ENCODE data around the gene SFMBT1. TPM values are rescaled to one million over a fixed set of nuclear protein-coding genes. Genes with fewer than 3 reads are reported as not detected.

Gene SFMBT1
- total RNA-seq, 1 experiment from 2014 or later: 1.4 TPM

- Histone ChIP-seq H3K4me3 (ENCODE audit: low read depth, low read length, poor library complexity, severe bottlenecking) (no peak overlapping the region), H3K9me3 (ENCODE audit: low read depth, low read length, poor library complexity, severe bottlenecking) (no peaks in the 10 kb centered on the region), H3K4me1 (ENCODE audit: insufficient read depth, low read length, poor library complexity, severe bottlenecking) (no peaks in the 10 kb centered on the region), H3K36me3 (ENCODE audit: insufficient read depth, low read length, poor library complexity, severe bottlenecking) (no peaks in the 10 kb centered on the region), H3K27me3 (replicated peaks; ENCODE audit: insufficient read depth, low read depth, low read length, poor library complexity) (no peaks in the 10 kb centered on the region), H3K27ac (ENCODE audit: low read depth, low read length, poor library complexity, severe bottlenecking) (no peak overlapping the region)
- no peak for DNase-seq (ENCODE audit: low spot score)
- ChIA-PET POLR2A (ENCODE audit: low non-redundant PET) (no interaction called here), CTCF (no interaction called here)
- no TSS peak for BruUV-seq (replicated peaks)
- TF ChIP-seq EZH2 (IDR thresholded peaks at IDR 0.05; ENCODE audit: borderline replicate concordance, low read depth, low read length, poor library complexity, severe bottlenecking) (no peak), CTCF (conservative IDR thresholded peaks at IDR 0.05; ENCODE audit: low read depth, low read length) (no peak)
- intact Hi-C loops (cut with micrococcal nuclease; ENCODE audit: unreplicated experiment): no loop called here
Observed at GRCh38 chr3:52874864-52875587, 170.8 kb downstream of the SFMBT1 start.

GRCh38 chr3:52874160-52874701, 171.6 kb downstream of the SFMBT1 start:
- intact Hi-C loops (cut with micrococcal nuclease; ENCODE audit: unreplicated experiment): no loop called here
- no peaks in the 10 kb centered on the region for H3K36me3 ChIP-seq (ENCODE audit: insufficient read depth, low read length, poor library complexity, severe bottlenecking)
- DNase-seq (ENCODE audit: low spot score): no peak
- no peak overlapping the region for H3K4me3 ChIP-seq (ENCODE audit: low read depth, low read length, poor library complexity, severe bottlenecking)
- no peaks in the 10 kb centered on the region for H3K9me3 ChIP-seq (ENCODE audit: low read depth, low read length, poor library complexity, severe bottlenecking)
- no peak for TF ChIP-seq CTCF (conservative IDR thresholded peaks at IDR 0.05; ENCODE audit: low read depth, low read length)
- TF ChIP-seq EZH2 (IDR thresholded peaks at IDR 0.05; ENCODE audit: borderline replicate concordance, low read depth, low read length, poor library complexity, severe bottlenecking): no peak
- CTCF ChIA-PET: no interaction called here
- POLR2A ChIA-PET (ENCODE audit: low non-redundant PET): no interaction called here
- no peaks in the 10 kb centered on the region for H3K4me1 ChIP-seq (ENCODE audit: insufficient read depth, low read length, poor library complexity, severe bottlenecking)
- BruUV-seq (replicated peaks): no TSS peak
- H3K27ac ChIP-seq (ENCODE audit: low read depth, low read length, poor library complexity, severe bottlenecking): no peak overlapping the region
- H3K27me3 ChIP-seq (replicated peaks; ENCODE audit: insufficient read depth, low read depth, low read length, poor library complexity): no peaks in the 10 kb centered on the region

GRCh38 chr3:52873433-52874159, 172.3 kb downstream of the SFMBT1 start:
- POLR2A ChIA-PET (ENCODE audit: low non-redundant PET): no interaction called here
- intact Hi-C loops (cut with micrococcal nuclease; ENCODE audit: unreplicated experiment): no loop called here
- no peak for DNase-seq (ENCODE audit: low spot score)

More at GRCh38 chr3:52873433-52874159, 172.3 kb downstream of the SFMBT1 start:
- no peaks in the 10 kb centered on the region for H3K9me3 ChIP-seq (ENCODE audit: low read depth, low read length, poor library complexity, severe bottlenecking)
- H3K27ac ChIP-seq (ENCODE audit: low read depth, low read length, poor library complexity, severe bottlenecking): no peak overlapping the region
- BruUV-seq (replicated peaks): no TSS peak
- no peak for TF ChIP-seq EZH2 (IDR thresholded peaks at IDR 0.05; ENCODE audit: borderline replicate concordance, low read depth, low read length, poor library complexity, severe bottlenecking)
- TF ChIP-seq CTCF (conservative IDR thresholded peaks at IDR 0.05; ENCODE audit: low read depth, low read length): no peak
- H3K27me3 ChIP-seq (replicated peaks; ENCODE audit: insufficient read depth, low read depth, low read length, poor library complexity): no peaks in the 10 kb centered on the region
- H3K4me1 ChIP-seq (ENCODE audit: insufficient read depth, low read length, poor library complexity, severe bottlenecking): no peaks in the 10 kb centered on the region
- no peaks in the 10 kb centered on the region for H3K36me3 ChIP-seq (ENCODE audit: insufficient read depth, low read length, poor library complexity, severe bottlenecking)
- CTCF ChIA-PET: no interaction called here
- no peak overlapping the region for H3K4me3 ChIP-seq (ENCODE audit: low read depth, low read length, poor library complexity, severe bottlenecking)
